LNCAP (cell line): ENCODE measurements around the gene KPNA5.

Experiments used
- TF ChIP-seq, protein P1 (sequence below): fragments of 450-650 bp; IDR thresholded peaks from 2 replicates; pipeline ENCODE4 v1.5.1; 2017; ENCODE audit warnings: mild to moderate bottlenecking

The KPNA5 gene

DNA sequence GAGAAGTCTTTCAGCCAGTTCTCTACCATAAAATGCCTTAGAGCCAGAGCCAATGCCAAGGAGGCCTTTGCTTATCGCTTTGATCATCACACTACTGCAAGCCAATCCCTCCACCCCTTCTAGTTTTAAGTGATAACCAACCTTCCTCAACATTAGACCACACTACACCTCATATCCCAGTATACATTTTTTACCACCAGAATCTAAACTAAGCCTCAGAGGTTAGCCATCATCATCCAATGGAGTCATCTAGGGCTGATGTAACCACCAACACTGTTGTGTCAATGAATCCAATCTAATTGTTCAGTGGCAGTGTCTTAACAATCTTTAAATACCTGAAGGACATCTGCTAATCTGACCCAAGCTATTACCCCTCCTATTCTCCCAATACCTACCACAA lies 18.8 kb upstream of the KPNA5 start:
- TF ChIP-seq, protein P1, sequence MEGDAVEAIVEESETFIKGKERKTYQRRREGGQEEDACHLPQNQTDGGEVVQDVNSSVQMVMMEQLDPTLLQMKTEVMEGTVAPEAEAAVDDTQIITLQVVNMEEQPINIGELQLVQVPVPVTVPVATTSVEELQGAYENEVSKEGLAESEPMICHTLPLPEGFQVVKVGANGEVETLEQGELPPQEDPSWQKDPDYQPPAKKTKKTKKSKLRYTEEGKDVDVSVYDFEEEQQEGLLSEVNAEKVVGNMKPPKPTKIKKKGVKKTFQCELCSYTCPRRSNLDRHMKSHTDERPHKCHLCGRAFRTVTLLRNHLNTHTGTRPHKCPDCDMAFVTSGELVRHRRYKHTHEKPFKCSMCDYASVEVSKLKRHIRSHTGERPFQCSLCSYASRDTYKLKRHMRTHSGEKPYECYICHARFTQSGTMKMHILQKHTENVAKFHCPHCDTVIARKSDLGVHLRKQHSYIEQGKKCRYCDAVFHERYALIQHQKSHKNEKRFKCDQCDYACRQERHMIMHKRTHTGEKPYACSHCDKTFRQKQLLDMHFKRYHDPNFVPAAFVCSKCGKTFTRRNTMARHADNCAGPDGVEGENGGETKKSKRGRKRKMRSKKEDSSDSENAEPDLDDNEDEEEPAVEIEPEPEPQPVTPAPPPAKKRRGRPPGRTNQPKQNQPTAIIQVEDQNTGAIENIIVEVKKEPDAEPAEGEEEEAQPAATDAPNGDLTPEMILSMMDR: no peak

DNA sequence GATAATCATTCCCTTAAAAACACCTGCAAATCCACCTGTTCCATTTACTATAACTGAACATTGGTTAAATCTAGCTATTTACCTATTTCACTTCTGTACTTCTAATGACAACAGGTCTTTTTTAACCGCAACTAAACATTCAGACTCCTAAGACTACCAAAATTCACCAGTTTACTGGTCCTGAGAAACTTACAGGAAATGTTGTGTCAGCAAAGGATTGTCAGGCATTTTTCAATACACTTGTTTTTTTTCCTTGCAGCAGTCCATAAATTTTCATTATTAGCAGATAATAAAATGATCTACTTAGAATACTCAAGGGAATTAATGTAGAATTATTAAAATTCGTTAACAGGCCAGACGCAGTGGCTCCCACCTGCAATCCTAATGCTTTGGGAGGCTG lies 17.7 kb upstream of the KPNA5 start:
- TF ChIP-seq, protein P1: no peak

DNA sequence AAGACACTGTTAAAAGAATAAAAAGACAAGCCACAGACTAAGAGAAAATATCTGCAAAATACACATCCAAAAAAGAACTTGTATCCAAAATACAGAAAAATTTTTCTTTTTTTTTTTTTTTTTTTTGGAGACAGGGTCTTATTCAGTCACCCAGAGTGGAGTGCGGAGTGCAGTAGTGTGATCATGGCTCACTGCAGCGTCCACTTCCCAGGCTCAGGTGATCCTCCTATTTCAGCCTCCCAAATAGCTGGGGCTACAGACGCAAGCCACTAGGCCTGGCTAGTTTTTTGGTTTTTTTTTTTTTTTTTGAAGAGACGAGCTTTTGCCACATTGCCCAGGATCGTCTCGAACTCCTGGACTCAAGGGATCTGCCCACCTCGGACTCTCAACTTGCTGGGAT lies 15.5 kb upstream of the KPNA5 start:
- TF ChIP-seq, protein P1: no peak

DNA sequence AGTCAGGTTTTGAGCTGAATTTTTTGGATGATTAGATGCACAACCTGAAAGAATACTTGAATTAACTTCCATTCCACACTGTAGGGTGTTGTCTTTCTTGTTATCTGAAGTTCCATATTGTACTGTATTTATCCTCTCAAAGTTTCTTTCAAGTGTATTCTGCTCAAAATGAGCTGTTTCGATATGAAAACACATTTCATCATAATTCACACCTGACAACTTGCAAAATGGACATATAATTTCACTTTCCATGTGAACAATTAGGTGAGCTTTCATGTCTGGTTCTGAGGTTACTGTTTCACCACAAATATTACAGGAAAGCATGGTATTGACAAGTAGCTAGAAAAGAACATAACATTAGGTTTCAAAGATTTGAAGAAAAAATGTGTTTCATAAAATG lies 14.1 kb upstream of the KPNA5 start:
- TF ChIP-seq, protein P1: no peak

DNA sequence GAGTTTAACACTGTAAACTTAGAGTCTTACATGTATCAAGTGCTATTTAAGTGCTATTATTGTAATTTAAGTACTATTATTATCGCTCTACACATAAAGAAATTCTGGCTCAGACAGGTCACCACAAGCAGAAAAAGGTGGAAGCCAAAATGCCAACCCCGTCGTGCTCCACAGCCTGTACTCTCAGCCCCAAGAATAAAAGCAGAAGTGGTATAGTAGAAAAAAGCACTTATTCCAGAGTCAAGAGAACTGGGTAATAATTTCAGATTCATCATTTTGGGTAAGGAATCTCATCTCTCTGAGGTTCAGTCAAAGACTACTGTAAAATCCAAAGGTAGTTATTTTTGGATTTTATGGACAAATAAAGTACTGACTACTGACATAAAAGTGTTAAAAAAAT lies 13.4 kb upstream of the KPNA5 start:
- TF ChIP-seq, protein P1: no peak

DNA sequence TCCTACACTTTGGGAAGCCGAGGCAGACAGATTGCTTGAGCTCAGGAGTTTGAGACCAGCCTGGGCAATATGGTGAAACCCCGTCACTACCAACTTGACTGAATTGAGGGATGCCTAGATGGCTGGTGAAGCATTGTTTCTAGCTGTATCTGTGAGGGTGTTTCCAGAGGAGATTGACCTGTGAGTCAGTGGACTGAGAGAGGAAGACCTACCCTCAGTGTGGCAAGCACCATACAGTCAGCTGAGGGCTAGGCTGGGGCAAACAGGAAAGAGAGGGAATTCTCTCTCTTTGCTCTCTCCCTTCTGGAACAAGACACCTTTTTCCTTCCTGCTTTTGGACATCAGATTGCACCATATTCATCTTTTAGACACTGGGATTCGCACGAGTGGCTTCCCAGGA lies 8.7 kb upstream of the KPNA5 start:
- TF ChIP-seq, protein P1: no peak

DNA sequence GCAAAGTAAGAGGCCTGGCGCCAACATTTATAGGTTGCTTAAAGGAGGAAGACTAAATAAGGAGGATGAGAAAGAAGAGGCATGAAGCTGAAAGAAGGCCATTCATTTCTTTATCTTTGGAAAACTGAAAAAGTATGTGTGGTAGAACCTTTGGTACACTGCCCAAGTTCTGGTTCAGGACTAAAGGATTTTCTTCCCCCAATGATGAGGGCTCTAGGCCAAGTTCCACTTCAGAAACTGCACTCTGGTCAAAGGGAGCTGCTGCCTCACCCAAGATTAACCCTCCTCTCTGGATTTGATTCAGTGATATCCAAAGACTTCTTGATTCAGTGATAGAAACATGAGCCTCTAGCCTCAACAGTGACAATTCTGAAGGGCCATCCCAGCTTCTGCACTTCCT lies 5.0 kb upstream of the KPNA5 start:
- TF ChIP-seq, protein P1: no peak

DNA sequence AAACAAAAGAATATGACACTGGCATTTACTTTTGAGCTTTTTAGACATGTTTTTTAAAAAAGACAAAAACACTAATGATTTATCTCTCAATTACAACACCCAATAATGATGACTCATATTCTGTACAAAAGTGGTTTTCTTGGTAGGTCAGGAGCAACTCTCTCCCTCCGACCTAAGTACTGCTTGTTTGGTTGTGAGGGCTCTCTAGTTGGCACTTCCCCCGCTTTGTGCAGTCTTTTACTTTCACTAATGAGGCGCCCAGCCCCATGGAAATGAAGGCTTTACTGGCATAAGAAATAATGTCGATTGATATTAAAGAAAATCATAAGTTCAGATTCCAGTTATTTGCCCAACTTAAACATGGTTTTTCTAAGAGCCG lies 1.3 kb downstream of the KPNA5 start:
- TF ChIP-seq, protein P1: no peak
